Activated T-cell treated with anti-CD3 and anti-CD28 coated beads, Interleukin-2, amount 50 U/mL, for 4 hours (primary cell): Measurements from ENCODE around the gene IRF1. TPM values are rescaled to one million over a fixed set of nuclear protein-coding genes. Genes with fewer than 3 reads are reported as not detected.

Experiments used
- ATAC-seq, 2 donors: fragments of 200-7000 bp; cut with Tn5 transposase; one replicate each; pipeline ENCODE4 v1.10.0; 2021
- DNase-seq: peaks from one replicate; pipeline ENCODE4 v3.0.0-alpha.2; 2020
- H3K27me3 Mint-ChIP-seq: one replicate; pipeline ENCODE4 v1.8.0; 2021; ENCODE audit warnings: low read depth, mixed read lengths
- H3K36me3 Mint-ChIP-seq: one replicate; pipeline ENCODE4 v1.8.0; 2022; ENCODE audit warnings: mixed read lengths; ENCODE audit not compliant: insufficient read depth
- H3K4me1 Mint-ChIP-seq: one replicate; pipeline ENCODE4 v1.8.0; 2021; ENCODE audit warnings: low read depth, mixed read lengths
- H3K4me3 Mint-ChIP-seq: one replicate; pipeline ENCODE4 v1.8.0; 2021; ENCODE audit warnings: mild to moderate bottlenecking, moderate library complexity, mixed read lengths
- H3K9me3 Mint-ChIP-seq: one replicate; pipeline ENCODE4 v1.8.0; 2021; ENCODE audit warnings: mixed read lengths
- total RNA-seq, 3 donors: library from RNA; stranded (reverse); gene quantifications; one replicate each; pipeline ENCODE4 v1.2.1, GENCODE V29; 2021

Gene IRF1
- total RNA-seq, 3 donors from 2014 or later = 342 to 390 (median 377) TPM

DNA sequence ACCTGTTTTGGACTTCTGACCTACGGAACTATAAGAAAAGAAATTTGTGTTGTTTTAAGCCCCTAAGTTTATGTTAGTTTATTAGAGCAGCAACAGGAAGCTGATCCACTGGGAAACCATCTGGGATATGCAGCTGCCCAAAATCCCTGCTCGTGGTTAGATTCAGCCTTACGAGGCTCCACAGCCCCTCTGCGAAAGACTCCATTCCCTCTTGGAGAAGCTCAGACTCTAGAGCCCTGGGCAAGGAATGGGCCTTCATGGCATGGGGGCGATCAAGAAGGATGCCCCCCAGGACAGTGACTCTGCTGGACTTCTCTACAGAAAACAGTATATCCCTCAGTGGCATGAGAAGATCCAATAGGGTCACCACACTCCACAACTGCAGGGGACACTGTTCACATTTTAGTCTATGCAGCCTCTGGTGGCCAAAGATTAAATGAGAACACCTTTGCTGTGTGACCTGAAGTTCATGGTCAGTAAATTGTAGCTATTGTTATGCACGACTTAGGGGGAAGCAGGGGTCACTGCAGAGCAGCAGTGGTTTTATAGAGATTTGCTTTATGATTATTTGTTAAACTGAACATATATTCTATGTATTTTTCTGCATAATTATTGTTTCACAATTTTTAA is 21.1 kb downstream of the IRF1 start:
- no peak for DNase-seq
- H3K27me3 Mint-ChIP-seq = no peaks in the 10 kb centered on the region
- ATAC-seq = no peak
- no peaks in the 10 kb centered on the region for H3K36me3 Mint-ChIP-seq
- H3K4me3 Mint-ChIP-seq = no peak overlapping the region
- H3K4me1 Mint-ChIP-seq = peaks cover 89% of the 10 kb centered on the region
- H3K9me3 Mint-ChIP-seq = no peaks in the 10 kb centered on the region

DNA sequence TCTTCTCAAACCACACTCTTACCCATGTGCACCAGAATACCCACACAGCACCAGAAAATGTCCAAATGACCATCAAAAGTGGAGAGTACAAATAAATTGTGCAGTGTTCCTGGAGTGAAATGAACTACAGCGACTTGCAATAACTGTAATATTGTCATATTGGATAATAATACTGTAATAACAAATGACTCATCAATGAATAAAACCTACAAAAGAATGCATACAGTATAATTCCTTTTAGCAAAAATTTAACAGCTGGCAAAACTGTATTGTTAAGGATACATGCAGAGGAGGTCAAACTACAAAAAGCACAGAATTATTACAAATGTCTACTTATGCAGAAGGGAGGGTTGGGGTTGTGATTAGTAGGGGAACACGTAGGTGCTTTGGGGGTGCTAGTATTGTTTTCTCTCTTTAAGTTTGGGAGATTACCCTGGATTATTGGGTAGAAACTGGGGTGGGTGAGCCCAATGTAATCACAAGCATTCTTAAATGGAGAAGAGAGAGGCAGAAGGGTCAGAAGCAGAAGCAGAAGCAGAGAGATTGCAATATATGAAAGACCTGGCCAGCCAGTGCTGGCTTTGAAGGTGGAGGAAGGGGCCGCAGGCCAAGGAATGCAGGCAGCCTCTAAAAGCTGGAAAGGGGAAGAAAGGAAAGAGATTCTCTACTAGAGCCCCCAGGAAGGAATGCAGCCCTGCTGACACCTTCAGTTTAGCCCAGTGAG is 21.8 kb downstream of the IRF1 start:
- ATAC-seq (no peak), DNase-seq (no peak)
- H3K9me3 Mint-ChIP-seq = no peaks in the 10 kb centered on the region
- no peak overlapping the region for H3K4me3 Mint-ChIP-seq
- no peaks in the 10 kb centered on the region for H3K36me3 Mint-ChIP-seq
- no peaks in the 10 kb centered on the region for H3K27me3 Mint-ChIP-seq
- peaks cover 90% of the 10 kb centered on the region for H3K4me1 Mint-ChIP-seq

DNA sequence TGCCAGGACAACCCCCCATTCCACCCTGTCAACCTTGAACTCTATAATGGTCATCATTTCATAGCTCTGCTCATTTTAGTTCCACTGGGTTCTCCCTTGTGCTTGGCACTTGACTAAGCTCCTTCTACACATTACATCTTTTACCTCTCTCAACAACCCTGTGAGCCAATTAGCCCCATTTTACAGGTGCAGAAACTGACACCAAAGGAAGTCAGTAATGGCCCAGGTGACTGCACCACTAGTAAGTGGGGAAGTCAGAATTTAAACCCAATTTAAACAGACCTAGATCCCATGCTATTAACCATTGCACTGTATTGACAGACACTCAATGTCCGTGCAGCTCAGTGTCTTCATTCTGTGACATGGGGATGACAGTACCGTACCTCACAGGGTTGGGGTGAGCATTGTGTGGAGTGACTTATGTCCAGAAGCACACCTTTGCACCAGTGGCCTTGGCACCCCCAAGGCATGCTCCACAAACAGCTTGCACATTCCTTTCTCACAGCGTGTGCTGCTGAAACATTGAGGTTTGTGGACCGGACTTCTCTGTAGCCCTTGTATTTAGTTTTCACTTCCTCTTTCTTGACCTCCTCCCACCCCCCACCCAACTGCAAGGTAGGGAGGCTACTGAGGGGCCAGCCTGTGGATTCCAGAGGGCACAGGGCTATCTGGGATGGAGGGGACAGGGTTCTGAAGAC is 23.1 kb downstream of the IRF1 start:
- Mint-ChIP-seq H3K4me1 (peaks cover 93% of the 10 kb centered on the region), H3K27me3 (no peaks in the 10 kb centered on the region), H3K4me3 (peak overlapping the region; percentile 12), H3K9me3 (no peaks in the 10 kb centered on the region), H3K36me3 (peaks cover 5% of the 10 kb centered on the region)
- DNase-seq = no peak
- no peak for ATAC-seq

DNA sequence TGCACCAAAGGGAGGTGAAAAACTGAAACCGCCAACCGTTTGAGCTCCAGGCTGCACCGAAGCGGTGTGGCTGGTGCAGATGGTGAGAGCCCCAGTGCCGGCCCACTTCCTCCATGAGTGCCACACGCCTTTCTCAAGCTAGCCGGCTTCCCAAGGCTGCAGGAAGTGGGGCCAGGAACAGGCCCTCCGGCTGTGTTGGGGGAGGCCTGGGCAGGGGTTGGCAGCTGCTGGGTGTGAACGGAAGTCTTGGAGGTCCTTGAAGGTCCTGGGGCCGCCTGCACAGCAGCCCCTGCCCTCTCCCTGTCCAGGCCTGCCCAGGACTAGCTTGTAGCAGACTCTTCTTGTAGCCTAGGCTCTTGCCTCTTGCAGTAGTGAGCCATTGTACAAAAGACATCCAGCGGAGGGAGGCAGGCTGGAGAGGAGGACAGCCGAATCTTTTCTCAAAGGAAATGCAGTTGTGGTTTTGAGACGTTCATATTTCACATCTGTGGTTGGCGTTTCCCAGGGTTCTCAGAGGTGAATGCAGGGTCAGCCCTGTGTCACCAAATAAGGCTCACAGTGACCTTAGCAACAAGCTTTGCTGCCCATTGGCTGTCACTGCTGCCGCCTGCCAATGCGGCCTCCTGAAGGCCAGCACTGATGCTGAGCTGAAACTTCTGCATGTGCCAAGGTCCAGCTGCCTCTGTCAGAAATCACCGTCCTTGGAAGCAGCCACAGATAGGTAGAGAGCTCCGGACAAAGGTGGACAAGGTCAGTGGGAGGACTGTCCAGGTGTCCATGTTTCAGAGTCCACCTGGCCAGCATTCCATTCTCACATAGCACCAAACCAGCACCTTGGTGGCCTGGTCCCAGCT is 23.9 kb downstream of the IRF1 start:
- Mint-ChIP-seq H3K4me1 (peaks cover 92% of the 10 kb centered on the region), H3K27me3 (no peaks in the 10 kb centered on the region), H3K36me3 (peaks cover 5% of the 10 kb centered on the region), H3K4me3 (peak overlapping the region; percentile 47), H3K9me3 (no peaks in the 10 kb centered on the region)
- DNase-seq = no peak
- ATAC-seq = peak; percentile 50 to 54

DNA sequence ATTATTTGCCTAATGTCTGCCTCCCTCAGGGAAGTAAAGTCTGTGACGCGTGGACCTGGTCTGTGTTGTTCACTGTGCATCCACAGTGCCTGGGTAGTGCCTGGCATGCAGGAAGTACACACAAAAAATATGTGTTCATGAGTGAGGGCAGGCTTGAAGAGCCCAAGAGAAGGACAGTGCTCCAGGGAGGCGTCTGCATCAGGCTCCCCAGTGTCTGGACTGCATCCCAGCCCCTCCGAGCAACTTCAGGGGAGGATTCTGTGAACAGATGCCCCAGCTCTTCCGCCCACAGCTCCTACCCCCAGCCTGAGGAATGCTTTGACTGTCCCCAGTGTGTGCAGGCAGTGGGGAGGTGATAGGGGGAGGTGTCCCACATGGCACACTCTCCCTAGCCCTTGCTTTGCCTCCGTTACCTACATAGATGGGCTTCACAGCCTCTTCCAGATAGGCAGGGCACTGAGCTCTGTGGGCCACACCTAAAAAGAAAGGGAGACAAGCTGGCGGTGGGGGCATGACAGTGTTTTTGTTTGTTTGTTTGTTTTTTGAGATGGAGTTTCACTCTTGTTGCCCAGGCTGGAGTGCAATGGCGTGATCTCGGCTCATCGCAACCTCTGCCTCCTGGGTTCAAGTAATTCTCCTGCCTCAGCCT is 25.4 kb downstream of the IRF1 start:
- Mint-ChIP-seq H3K27me3 (no peaks in the 10 kb centered on the region), H3K4me3 (peak overlapping the region; percentile 47), H3K4me1 (peaks cover 89% of the 10 kb centered on the region), H3K9me3 (no peaks in the 10 kb centered on the region), H3K36me3 (peaks cover 11% of the 10 kb centered on the region)
- DNase-seq (no peak), ATAC-seq (no peak)

DNA sequence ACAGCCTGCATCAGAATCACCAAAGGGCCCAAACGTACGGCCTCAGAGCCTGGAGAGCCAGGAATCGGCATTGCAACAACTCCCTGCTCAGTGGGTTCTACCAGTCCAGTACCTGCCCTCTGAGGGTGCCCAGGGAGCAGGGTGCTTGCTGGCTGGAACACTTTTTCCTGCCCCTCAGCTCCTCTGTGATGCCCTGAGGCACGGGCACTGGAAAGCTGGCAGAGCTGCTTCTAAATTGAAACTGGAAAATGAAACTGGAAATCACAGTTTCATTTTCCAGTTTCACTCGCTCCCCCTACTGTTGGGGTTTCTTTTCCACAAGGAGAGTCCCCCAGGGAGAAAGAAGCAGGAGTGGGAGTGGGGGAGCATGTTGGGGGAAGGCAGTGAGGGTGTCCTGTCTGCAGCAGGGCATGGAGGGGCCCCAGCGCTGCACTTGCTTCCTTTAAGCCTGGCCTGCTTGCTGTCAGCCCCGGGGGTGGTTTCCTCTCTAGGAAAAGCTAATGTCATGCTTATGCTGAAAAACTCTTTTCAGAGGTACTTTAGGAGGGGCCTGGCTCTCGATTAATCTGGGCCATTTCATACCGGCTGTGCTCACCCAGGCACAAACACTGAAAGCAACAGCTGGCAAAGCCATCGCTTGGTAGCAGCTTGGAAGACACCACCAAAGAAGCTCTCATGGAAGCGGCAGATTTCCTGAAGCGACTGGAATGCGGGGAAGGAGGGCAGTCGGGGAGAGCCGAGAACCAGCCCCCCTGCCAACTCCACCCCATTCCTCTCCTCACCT is 26.2 kb downstream of the IRF1 start:
- ATAC-seq (peak; percentile 34 to 39), DNase-seq (no peak)
- H3K4me3 Mint-ChIP-seq = peak overlapping the region; percentile 47
- no peaks in the 10 kb centered on the region for H3K9me3 Mint-ChIP-seq
- H3K27me3 Mint-ChIP-seq = no peaks in the 10 kb centered on the region
- peaks cover 14% of the 10 kb centered on the region for H3K36me3 Mint-ChIP-seq
- peaks cover 89% of the 10 kb centered on the region for H3K4me1 Mint-ChIP-seq

DNA sequence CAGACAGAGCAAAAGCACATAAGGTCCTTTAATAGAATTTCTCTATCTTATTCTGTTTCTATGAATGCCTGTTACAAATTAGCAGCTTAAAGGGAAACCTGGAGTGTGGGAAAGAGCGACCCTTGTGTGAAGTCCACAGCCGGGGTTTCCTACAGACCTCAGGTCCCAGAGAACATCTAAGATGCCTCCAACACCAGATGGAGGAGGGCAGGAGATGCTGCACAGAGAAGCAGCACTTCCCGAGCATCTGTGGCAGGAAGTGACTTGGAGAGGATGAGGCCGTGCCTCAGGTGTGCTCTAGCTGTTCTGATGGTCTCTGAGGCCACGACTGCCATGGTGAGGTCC is 26.8 kb downstream of the IRF1 start:
- Mint-ChIP-seq H3K9me3 (no peaks in the 10 kb centered on the region), H3K36me3 (peaks cover 14% of the 10 kb centered on the region), H3K4me3 (peak overlapping the region; percentile 47), H3K4me1 (peaks cover 91% of the 10 kb centered on the region), H3K27me3 (no peaks in the 10 kb centered on the region)
- DNase-seq (no peak), ATAC-seq (no peak)

DNA sequence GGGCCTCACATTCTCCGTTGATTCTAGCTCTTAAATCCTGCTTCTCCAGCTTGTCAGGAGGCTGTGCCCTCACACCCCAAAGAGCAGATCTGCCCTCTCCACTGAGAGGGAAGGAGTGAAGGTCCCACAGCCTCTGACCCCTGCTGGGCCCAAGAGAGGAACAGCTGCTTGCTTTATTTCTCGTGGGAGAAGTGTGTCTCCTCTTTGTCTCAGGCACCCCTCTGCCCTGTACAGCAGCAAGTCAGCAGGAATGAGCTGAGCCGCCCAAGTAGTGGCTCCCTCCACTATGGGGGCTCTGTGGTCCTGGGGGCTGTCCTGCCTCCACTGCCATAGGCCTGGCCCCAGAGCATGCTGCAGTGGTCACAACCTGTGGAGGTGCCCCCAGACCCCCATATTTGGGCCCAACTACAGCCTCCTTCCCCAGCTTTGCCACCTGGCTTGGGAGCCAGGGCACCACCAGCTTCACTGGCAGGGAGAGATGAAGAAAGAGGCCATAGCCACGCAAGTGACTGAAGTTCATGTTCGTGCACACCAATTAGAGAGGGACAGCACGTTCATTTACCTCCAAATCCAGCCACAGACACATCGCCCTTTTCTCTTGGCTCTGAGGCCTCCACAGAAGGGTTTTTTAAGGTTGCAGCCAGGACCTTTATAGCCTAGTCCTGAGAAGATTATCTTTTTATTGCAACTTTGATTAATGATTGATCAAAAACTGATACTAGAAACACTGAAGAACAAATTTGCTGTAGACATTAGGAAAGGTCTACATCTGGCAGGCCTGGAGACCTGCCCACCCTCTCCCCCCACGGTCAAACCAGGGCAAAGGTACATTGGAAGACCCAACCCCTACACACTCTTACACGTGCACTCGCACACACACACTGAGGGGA is 27.5 kb downstream of the IRF1 start:
- Mint-ChIP-seq H3K9me3 (no peaks in the 10 kb centered on the region), H3K4me1 (peaks cover 92% of the 10 kb centered on the region), H3K4me3 (peak overlapping the region; percentile 47)

DNA sequence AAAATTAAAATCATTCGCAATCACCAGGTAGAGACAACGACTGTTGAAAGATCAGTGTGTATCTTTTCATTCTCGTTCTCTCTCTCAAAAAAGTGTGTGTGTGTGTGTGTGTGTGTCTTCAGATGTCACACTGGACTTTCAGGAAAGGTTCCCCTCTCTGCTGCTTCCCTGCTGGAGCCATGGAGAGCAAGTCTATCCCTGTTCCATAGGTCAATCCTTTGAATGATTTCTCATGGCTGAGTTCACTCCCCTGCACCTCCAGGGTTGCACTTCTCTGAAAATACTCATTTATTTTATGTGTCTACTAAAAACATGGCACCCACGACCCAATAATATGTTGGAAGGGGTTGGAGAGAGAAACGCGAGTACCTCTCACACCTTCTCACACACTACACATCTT is 28.2 kb downstream of the IRF1 start:
- H3K36me3 Mint-ChIP-seq = peaks cover 14% of the 10 kb centered on the region
- peaks cover 93% of the 10 kb centered on the region for H3K4me1 Mint-ChIP-seq

More for the DNA sequence above, 27.5 kb downstream of the IRF1 start:
- DNase-seq (no peak), ATAC-seq (no peak)
- H3K36me3 Mint-ChIP-seq = peaks cover 14% of the 10 kb centered on the region
- no peaks in the 10 kb centered on the region for H3K27me3 Mint-ChIP-seq

DNA sequence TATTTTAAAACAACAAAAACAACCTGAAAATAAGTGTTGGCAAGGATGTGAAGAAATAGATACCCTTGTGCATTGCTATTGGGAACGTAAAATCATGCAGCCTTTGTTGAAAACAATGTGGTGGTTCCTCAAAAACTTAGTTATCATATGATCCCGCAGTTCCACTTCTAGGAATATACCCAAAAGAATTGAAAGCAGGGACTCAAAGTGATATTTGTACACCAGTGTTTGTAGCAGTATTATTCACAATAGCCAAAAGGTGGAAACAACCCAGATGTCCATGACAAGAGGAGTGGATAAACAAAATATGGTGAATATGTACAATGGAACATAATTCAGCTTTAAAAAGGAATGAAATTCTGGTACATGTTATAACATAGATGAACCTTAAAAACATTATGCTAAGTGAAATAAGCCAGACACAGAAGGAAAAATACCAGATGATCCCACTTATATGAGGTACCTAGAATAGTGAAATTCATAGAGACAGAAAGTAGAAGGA is 29.0 kb downstream of the IRF1 start:
- H3K4me1 Mint-ChIP-seq = peaks cover 93% of the 10 kb centered on the region
- no peak overlapping the region for H3K4me3 Mint-ChIP-seq
- H3K27me3 Mint-ChIP-seq = no peaks in the 10 kb centered on the region
- H3K36me3 Mint-ChIP-seq = peaks cover 14% of the 10 kb centered on the region
- ATAC-seq = no peak
- H3K9me3 Mint-ChIP-seq = no peaks in the 10 kb centered on the region
- DNase-seq = no peak

More for the DNA sequence above, 28.2 kb downstream of the IRF1 start:
- Mint-ChIP-seq H3K27me3 (no peaks in the 10 kb centered on the region), H3K4me3 (no peak overlapping the region), H3K9me3 (no peaks in the 10 kb centered on the region)
- DNase-seq (no peak), ATAC-seq (no peak)

DNA sequence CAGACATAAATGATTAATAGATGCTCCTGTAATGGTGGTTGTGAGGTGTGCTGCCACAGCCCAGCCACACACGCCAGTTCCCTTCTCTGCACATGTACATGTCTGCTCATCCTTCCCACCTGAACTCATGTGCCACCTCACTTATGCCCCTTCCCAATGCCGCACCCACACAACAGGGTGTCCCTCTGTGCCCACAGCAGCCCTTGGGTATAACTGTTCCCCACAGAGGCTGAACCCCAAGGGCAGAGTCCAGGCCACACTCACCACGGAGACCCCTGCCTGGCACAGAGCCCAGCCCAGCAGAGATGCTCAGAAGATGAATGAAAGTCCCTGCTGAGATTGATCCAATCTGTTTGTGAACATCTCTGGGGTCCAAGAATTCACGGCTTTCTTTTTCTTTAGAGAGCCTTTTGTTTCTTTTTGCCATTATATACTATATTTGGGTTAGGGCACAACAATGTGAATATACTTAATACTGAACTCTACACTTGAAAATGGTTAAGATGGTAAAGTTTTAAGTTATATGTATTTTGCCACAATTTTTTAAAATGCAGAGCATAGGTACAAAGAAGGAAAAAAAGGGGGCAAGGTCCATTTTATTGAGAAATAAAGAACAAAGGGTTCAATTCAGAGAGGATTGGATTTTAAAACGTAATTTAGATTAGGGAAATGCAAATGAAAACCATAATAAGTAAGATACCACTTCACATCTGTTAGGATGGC is 29.6 kb downstream of the IRF1 start:
- Mint-ChIP-seq H3K4me3 (no peak overlapping the region), H3K9me3 (no peaks in the 10 kb centered on the region), H3K27me3 (no peaks in the 10 kb centered on the region), H3K36me3 (peaks cover 14% of the 10 kb centered on the region), H3K4me1 (peaks cover 93% of the 10 kb centered on the region)
- DNase-seq (no peak), ATAC-seq (no peak)
